ENCODE results near the gene GIMD1. TPM values are rescaled to one million over a fixed set of nuclear protein-coding genes. Genes with fewer than 3 reads are reported as not detected.

The GIMD1 gene
- not detected in 2 replicates for total RNA-seq

GRCh38 chr4:106368678-106369077 is at the start of gene GIMD1:
Gene GIMD1 (minus strand): TSS chr4:106368778. CDS start chr4:106367435, 1,343 bp downstream.

GRCh38 chr4:106315968-106316772 is 52.4 kb downstream of the GIMD1 start, which contains the start of the genes AIMP1 and TBCK:
Gene AIMP1 (plus strand): TSS chr4:106316550. CDS start chr4:106325010, 8,460 bp downstream.
Gene TBCK (minus strand): TSS chr4:106316209. CDS start chr4:106308960, 7,249 bp downstream.

Other genes starting within 250 kb of the GIMD1 start
- gene TBCK, start 52.6 kb downstream of the GIMD1 start, total RNA-seq: 55.9 and 65.1 TPM in 2 replicates
- gene AIMP1, start 52.2 kb downstream of the GIMD1 start, total RNA-seq: 15.8 and 17.7 TPM in 2 replicates